Endothelial cell of umbilical vein (primary cell): ENCODE results near the gene CD200R1. TPM values are rescaled to one million over a fixed set of nuclear protein-coding genes. Genes with fewer than 3 reads are reported as not detected.

Experiments used
- BruUV-seq: library from RNA; stranded (reverse); fragments of 400-500 nt; replicated peaks from 2 replicates; lab custom pipeline; 2021; lab: Mats Ljungman, UMichigan
- CTCF ChIA-PET: fragments of 300-600, 350-600 bp; sonication (Branson Sonifier 250); formaldehyde crosslinking; loops from one replicate; lab custom pipeline; 2021; ENCODE audit warnings: antibody characterized with exemption, inconsistent platforms; lab: Charles Lee
- POLR2A ChIA-PET: fragments of 300-600, 350-600 bp; sonication (Branson Sonifier 250); formaldehyde crosslinking; loops from one replicate; lab custom pipeline; 2021; ENCODE audit warnings: antibody characterized with exemption, inconsistent platforms; lab: Charles Lee
- DNase-seq: peaks from one replicate; pipeline ENCODE4 v3.0.0-alpha.2; 2011; ENCODE audit warnings: low read depth, low spot score
- FAIRE-seq: peaks from 2 replicates; lab custom pipeline; 2011; peaks lifted over from hg19 to GRCh38; lab: Jason Lieb, UNC
- H2AFZ ChIP-seq: 2 replicates; pipeline ENCODE4 v1.6.0; 2012; ENCODE audit warnings: low read depth, low read length, control low read depth, inconsistent platforms
- H3K27ac ChIP-seq: 2 replicates; pipeline ENCODE4 v1.5.1; 2011; ENCODE audit warnings: low read depth, mild to moderate bottlenecking, control low read depth, low read length, moderate library complexity; ENCODE audit not compliant: insufficient read depth
- H3K27me3 ChIP-seq, 2 experiments: 2 replicates each; pipeline versions ENCODE4 v1.6.0 to v1.6.1; 2011; ENCODE audit warnings: low read length in 2 of 2, mixed read lengths in 1 of 2; ENCODE audit not compliant: control insufficient read depth in 2 of 2, insufficient read depth in 2 of 2
- H3K36me3 ChIP-seq, 2 experiments: 2 replicates in 1 of 2; 3 replicates in 1 of 2; pipeline ENCODE4 v1.5.1; 2011; ENCODE audit warnings: low read length in 2 of 2, mild to moderate bottlenecking in 1 of 2, moderate library complexity in 1 of 2; ENCODE audit not compliant: control insufficient read depth in 2 of 2, insufficient read depth in 2 of 2; ENCODE audit errors: extremely low read depth in 1 of 2
- H3K4me1 ChIP-seq: 3 replicates; pipeline ENCODE4 v1.5.1; 2011; ENCODE audit warnings: mild to moderate bottlenecking, low read length; ENCODE audit not compliant: control insufficient read depth, insufficient read depth; ENCODE audit errors: extremely low read depth
- H3K4me2 ChIP-seq: 2 replicates; pipeline ENCODE4 v1.6.1; 2011; ENCODE audit warnings: low read length, control low read depth, mixed read lengths; ENCODE audit not compliant: insufficient read depth
- H3K4me3 ChIP-seq, 3 experiments: fragments of 200-600 bp in 1 of 3; sonication (generic), shearing (Covaris generic) in 1 of 3; replicated peaks in 1 of 3; 2 replicates each; pipeline ENCODE4 v1.5.1; 2011 to 2016; ENCODE audit warnings: control low read depth in 3 of 3, low read length in 3 of 3, mild to moderate bottlenecking in 2 of 3, inconsistent platforms in 1 of 3, low read depth in 1 of 3, moderate library complexity in 1 of 3; ENCODE audit not compliant: insufficient read depth in 1 of 3
- H3K79me2 ChIP-seq: 2 replicates; pipeline ENCODE4 v1.6.0; 2012; ENCODE audit warnings: low read length, inconsistent platforms; ENCODE audit not compliant: control insufficient read depth, insufficient read depth
- H3K9ac ChIP-seq: replicated peaks from 2 replicates; pipeline ENCODE3; 2011; ENCODE audit warnings: low read length, control low read depth; ENCODE audit not compliant: insufficient read depth; ENCODE audit errors: extremely low read depth
- H3K9me1 ChIP-seq: replicated peaks from 3 replicates; pipeline ENCODE4 v1.6.0; 2011; ENCODE audit warnings: mild to moderate bottlenecking, low read length; ENCODE audit not compliant: control insufficient read depth, insufficient read depth; ENCODE audit errors: extremely low read depth
- H3K9me3 ChIP-seq: replicated peaks from 2 replicates; pipeline ENCODE4 v1.5.1; 2012; ENCODE audit warnings: low read length, inconsistent platforms; ENCODE audit not compliant: control insufficient read depth, insufficient read depth
- H4K20me1 ChIP-seq: replicated peaks from 2 replicates; pipeline ENCODE3; 2011; ENCODE audit warnings: mild to moderate bottlenecking, low read length; ENCODE audit not compliant: control insufficient read depth, insufficient read depth; ENCODE audit errors: extremely low read depth
- EZH2 ChIP-seq: IDR thresholded peaks from 2 replicates; pipeline ENCODE4 v1.6.1; 2012; ENCODE audit warnings: borderline replicate concordance, low read depth, mild to moderate bottlenecking, moderate library complexity, low read length, inconsistent platforms; ENCODE audit not compliant: severe bottlenecking
- FOS ChIP-seq: IDR thresholded peaks from 2 replicates; pipeline ENCODE4 v1.6.1; 2011; ENCODE audit warnings: mild to moderate bottlenecking, low read length, moderate library complexity, borderline replicate concordance; ENCODE audit not compliant: insufficient read depth
- GATA2 ChIP-seq: IDR thresholded peaks from 2 replicates; pipeline ENCODE4 v1.7.0; 2011; ENCODE audit warnings: low read depth, mild to moderate bottlenecking, moderate library complexity, mixed read lengths, low read length; ENCODE audit not compliant: insufficient read length, insufficient read depth
- JUN ChIP-seq: IDR thresholded peaks from 2 replicates; pipeline ENCODE4 v1.6.1; 2011; ENCODE audit warnings: borderline replicate concordance, low read depth; ENCODE audit not compliant: insufficient read length, insufficient read depth
- MYC ChIP-seq: IDR thresholded peaks from one replicate; pipeline ENCODE4 v1.6.1; 2011; ENCODE audit warnings: mild to moderate bottlenecking, low read depth, low read length
- POLR2A ChIP-seq: IDR thresholded peaks from 2 replicates; pipeline ENCODE4 v1.6.1; 2012; ENCODE audit warnings: low read depth, mild to moderate bottlenecking, control low read depth, low read length
- POLR2AphosphoS5 ChIP-seq: IDR thresholded peaks from 2 replicates; pipeline ENCODE4 v1.6.1; 2012; ENCODE audit warnings: low read depth, mild to moderate bottlenecking, control low read depth, low read length, moderate library complexity; ENCODE audit not compliant: insufficient read depth
- dilution Hi-C: fragments of 300-500 bp; cut with MboI; formaldehyde crosslinking; loops from one replicate; pipeline ENCODE4 v1.15.0; 2019; ENCODE audit warnings: low sequenced_read_pairs; ENCODE audit not compliant: extremely low pct_ligation_motif_present
- intact Hi-C: fragments of 100-400 bp; cut with micrococcal nuclease; formaldehyde crosslinking; loops from one replicate; pipeline ENCODE4 v1.10.0; 2022
- polyA plus RNA-seq, 4 experiments: library from polyadenylated mRNA; depleted of rRNA in 3 of 4; stranded (reverse) in 3 of 4; unstranded in 1 of 4; fragments of >200 nt; gene quantifications; 2 replicates each; pipeline versions ENCODE4 v1.2.1 to v1.2.3, GENCODE V29; 2011 to 2012; ENCODE audit warnings: missing spikeins in 1 of 4
- total RNA-seq: library from RNA; stranded (reverse); gene quantifications from 2 replicates; pipeline ENCODE4 v1.2.3, GENCODE V29; 2021
- TF ChIP-seq, protein P1 (sequence below), 2 donors: IDR thresholded peaks; 1 replicate in 1 of 2; 2 replicates in 1 of 2; pipeline ENCODE4 v1.5.1; 2011; ENCODE audit warnings: low read length in 2 of 2, mild to moderate bottlenecking in 2 of 2, moderate library complexity in 2 of 2, control low read depth in 1 of 2, inconsistent platforms in 1 of 2, low read depth in 1 of 2; ENCODE audit not compliant: insufficient read depth in 1 of 2; ENCODE audit errors: extremely low read depth in 1 of 2
- TF ChIP-seq, protein P2 (sequence below): IDR thresholded peaks from 2 replicates; pipeline ENCODE4 v1.6.1; 2011; ENCODE audit not compliant: insufficient read depth, insufficient read length

Gene CD200R1
- total and polyA plus RNA-seq, 2 donors (not counting 3 experiments of a cell fraction or from before 2014, with no cell fraction given): not detected

DNA sequence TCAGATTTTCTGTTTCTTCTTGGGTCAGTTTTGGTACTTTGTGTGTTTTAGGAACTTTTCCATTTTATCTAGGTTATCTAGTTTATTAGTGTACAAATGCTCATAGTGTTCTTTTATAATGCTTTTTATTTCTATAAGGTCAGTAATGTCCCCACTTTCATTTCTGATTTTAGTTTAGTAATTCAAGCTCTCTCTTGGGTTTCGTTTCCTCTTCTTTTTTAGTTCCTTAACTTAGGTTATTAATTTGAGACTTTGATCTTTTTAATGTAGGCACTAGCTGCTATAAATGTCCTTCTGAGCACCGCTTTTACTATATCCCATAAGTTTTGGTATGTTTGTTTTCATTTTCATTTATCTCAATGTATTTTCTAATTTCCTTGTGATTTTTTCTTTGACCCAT lies 101.3 kb downstream of the CD200R1 start:
- dilution Hi-C loops (no loop called here), intact Hi-C loops (no loop called here)
- Histone ChIP-seq H3K79me2 (no peaks in the 10 kb centered on the region), H3K27me3 (no peaks in the 10 kb centered on the region), H3K4me3 (no peak overlapping the region), H3K9me1 (no peaks in the 10 kb centered on the region), H3K4me2 (no peak overlapping the region), H3K9me3 (no peaks in the 10 kb centered on the region), H3K36me3 (no peaks in the 10 kb centered on the region), H3K4me1 (no peaks in the 10 kb centered on the region), H3K9ac (no peak overlapping the region), H2AFZ (no peak overlapping the region), H4K20me1 (no peaks in the 10 kb centered on the region), H3K27ac (no peak overlapping the region)
- ChIA-PET POLR2A (no interaction called here), CTCF (no interaction called here)
- FAIRE-seq (no peak), DNase-seq (no peak)
- no TSS peak for BruUV-seq
- TF ChIP-seq POLR2A (no peak), FOS (no peak), JUN (no peak), GATA2 (no peak)

DNA sequence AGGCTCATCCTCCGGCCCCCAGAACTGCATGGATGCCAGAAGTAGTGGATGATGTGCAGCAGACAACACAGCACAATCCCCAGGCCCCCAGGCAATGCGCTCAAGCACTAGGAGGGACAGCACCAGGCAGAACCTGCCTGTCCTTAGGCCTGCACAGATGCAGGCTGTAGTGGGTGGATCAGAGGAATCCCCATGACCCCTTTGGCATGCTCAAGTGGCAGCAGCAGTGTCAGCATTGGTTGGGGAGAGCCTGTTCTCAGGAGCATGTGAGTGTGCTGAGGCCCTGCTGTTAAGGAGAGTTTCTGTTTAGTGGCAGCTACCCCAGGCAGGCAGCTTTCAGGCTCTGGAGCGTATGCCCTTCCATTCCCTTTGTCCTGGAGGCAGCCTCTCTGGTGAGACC lies 103.2 kb downstream of the CD200R1 start:
- Histone ChIP-seq H4K20me1 (no peaks in the 10 kb centered on the region), H3K4me3 (no peak overlapping the region), H3K4me2 (no peak overlapping the region), H3K27ac (no peak overlapping the region), H3K79me2 (no peaks in the 10 kb centered on the region), H3K27me3 (no peaks in the 10 kb centered on the region), H3K4me1 (no peaks in the 10 kb centered on the region), H3K36me3 (no peaks in the 10 kb centered on the region), H3K9me3 (no peaks in the 10 kb centered on the region), H3K9me1 (no peaks in the 10 kb centered on the region), H3K9ac (no peak overlapping the region), H2AFZ (no peak overlapping the region)
- FAIRE-seq (no peak), DNase-seq (no peak)
- CTCF ChIA-PET: no interaction called here
- intact Hi-C loops (no loop called here), dilution Hi-C loops (no loop called here)
- POLR2A ChIA-PET: no interaction called here
- TF ChIP-seq POLR2AphosphoS5 (no peak), GATA2 (no peak), FOS (no peak), EZH2 (no peak), JUN (no peak), POLR2A (no peak), MYC (no peak)
- TF ChIP-seq, protein P1, sequence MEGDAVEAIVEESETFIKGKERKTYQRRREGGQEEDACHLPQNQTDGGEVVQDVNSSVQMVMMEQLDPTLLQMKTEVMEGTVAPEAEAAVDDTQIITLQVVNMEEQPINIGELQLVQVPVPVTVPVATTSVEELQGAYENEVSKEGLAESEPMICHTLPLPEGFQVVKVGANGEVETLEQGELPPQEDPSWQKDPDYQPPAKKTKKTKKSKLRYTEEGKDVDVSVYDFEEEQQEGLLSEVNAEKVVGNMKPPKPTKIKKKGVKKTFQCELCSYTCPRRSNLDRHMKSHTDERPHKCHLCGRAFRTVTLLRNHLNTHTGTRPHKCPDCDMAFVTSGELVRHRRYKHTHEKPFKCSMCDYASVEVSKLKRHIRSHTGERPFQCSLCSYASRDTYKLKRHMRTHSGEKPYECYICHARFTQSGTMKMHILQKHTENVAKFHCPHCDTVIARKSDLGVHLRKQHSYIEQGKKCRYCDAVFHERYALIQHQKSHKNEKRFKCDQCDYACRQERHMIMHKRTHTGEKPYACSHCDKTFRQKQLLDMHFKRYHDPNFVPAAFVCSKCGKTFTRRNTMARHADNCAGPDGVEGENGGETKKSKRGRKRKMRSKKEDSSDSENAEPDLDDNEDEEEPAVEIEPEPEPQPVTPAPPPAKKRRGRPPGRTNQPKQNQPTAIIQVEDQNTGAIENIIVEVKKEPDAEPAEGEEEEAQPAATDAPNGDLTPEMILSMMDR (IDR thresholded peaks at IDR 0.05; ENCODE audit: extremely low read depth in 1 of 2, insufficient read depth in 1 of 2, low read depth in 1 of 2, low read length in 2 of 2): no peak
- TF ChIP-seq, protein P2, sequence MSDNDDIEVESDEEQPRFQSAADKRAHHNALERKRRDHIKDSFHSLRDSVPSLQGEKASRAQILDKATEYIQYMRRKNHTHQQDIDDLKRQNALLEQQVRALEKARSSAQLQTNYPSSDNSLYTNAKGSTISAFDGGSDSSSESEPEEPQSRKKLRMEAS: no peak
- no TSS peak for BruUV-seq
